Measurements from ENCODE around the gene MPZ.

- no peak for TF ChIP-seq POLR2A (IDR thresholded peaks at IDR 0.05; ENCODE audit: low read depth, low read length)
- TF ChIP-seq POLR2AphosphoS5 (IDR thresholded peaks at IDR 0.05; ENCODE audit: low read depth, low read length) = no peak
- TF ChIP-seq TAF1 (IDR thresholded peaks at IDR 0.05; ENCODE audit: borderline replicate concordance, low read depth, low read length) = no peak
These were observed 47.3 kb upstream of the MPZ start for GRCh38 chr1:161357073-161357472.

All from GM12892 (cell line).